Retina (tissue), 1 donor: ENCODE data around the gene NEDD4L.

Experiments
- DNase-seq: peaks from one replicate; pipeline ENCODE4 v3.0.0-alpha.2; 2016

Gene NEDD4L

GRCh38 chr18:58325494-58325893 lies 281.5 kb downstream of the NEDD4L start:
- no peak for DNase-seq

DNA sequence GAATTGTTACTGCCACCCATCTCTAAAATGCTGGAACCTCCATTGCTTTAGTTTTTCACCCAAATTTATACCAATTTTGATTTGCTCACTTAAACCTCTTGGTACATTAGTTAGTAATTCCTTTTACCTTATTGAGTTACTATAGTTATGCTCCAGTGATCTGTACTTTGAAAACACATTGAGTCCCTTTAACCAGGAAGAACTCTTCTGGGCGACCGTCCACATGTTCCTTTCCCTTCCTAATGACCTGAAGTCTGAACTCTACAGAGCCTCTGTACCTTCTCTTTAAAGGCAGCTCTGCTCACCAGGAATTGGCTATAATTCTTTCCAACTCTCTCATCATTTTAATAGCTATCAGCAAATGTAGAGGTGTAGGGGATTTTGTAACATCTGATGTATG lies 290.0 kb downstream of the NEDD4L start:
- no peak for DNase-seq

DNA sequence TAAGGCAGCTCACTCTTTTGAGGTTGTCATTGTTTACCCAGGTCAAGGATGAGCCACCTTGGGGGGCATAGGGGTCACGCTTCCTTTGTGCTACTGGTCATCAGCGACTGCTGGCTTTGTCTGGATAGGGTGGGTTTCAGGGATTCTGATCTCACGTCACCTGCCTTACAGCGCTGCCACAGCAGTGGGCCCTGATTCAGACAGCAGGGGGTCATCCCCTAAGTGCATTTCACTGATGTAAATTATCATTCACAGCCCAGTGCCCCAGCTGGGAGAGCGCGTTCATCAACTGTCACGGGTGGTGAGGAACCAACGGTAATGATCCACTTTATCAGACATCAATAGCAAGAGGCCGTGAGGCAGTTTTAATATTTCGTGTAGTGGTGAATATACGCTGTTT lies 291.2 kb downstream of the NEDD4L start:
- peak; percentile 75 for DNase-seq

GRCh38 chr18:58335821-58336220 lies 291.8 kb downstream of the NEDD4L start:
- no peak for DNase-seq

DNA sequence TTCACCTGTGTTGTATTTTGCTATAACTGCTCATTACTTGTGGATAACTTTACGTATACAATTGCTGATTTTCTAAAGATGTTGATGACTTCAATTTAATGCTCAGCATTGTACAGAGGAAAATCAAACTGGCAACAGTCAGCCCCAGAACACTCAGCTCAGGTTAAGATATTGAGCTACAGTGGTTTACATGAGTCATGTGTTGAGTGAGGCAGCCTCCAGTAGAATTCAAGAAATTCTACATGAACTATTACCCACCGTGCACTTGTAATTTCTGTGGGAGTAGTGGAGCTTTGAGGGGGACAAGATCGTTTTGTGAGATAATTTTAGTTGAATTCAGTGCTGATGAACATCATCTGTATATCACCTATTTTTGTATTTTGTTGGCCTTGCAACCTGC lies 292.6 kb downstream of the NEDD4L start:
- DNase-seq, result no peak

- DNase-seq, result no peak
Observed at GRCh38 chr18:58337285-58337684, 293.3 kb downstream of the NEDD4L start.

DNA sequence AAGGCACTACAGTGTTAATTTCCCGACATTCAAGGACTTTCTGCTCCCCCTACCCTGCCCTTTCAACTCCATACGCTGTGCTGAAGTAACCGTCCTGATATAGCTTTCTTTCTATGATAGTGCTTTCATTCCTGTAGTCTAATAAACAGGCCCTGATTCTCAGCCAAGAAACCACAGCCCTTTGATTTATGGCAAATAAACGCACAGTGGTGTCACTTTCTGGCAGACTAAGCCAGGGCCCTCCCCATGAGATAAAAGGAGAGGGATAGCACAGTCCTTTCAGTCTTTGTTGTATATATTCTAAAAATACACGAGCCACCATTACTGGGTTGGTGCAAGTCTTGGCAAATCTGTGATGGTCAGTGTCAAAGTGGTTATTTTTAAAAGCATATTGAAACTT lies 293.7 kb downstream of the NEDD4L start:
- DNase-seq, result no peak

GRCh38 chr18:58338141-58338540 lies 294.1 kb downstream of the NEDD4L start:
- no peak for DNase-seq

DNA sequence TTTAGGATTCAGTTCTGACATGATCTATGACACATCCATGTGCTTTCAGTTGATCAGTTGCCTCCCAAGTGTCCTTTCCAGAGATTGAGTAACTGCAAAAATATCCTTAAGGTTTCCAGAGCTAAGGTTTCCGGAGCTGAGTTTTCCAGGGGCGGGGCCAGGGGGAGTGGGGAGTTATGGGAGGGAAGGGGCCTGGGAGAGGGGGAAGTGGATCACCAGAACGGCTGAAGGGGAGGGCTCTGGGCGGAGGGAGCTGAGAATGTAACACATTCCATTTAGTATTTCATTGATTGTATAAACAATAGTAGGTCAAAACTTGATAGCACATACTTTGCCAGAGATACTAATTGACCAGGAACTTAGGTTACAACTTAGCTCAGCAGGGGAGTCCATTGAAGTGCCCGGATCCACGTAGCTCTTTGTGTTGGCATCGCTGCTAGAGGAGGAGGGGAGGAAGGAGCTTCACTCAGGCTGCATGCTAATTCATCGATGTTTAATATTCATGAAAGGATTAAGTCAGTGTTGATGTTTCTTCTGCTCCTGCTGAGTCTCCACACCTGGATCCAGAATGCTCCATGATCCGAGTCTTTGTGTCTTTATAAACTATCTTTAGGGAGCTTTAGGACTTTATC lies 295.1 kb downstream of the NEDD4L start:
- DNase-seq, result peak; percentile 53

DNA sequence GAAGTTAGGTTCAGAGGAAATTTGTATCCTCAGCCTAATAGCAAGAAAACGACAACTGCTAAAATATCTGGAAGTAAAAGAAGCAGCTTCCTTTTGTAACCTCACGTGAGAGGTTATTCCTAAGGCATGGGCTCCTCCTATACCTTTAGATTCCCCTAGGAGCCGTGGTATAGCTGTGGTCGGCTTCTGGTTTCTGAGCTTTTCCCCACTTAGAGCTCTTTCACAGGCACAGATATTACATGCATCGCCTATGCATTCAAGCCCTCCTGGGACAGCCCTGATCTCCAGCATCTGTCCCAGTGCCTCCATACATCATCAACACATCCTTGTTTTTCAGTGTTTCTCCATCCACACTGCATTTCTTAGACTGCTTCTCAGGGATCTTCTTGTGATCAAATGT lies 295.9 kb downstream of the NEDD4L start:
- peak; percentile 32 for DNase-seq

DNA sequence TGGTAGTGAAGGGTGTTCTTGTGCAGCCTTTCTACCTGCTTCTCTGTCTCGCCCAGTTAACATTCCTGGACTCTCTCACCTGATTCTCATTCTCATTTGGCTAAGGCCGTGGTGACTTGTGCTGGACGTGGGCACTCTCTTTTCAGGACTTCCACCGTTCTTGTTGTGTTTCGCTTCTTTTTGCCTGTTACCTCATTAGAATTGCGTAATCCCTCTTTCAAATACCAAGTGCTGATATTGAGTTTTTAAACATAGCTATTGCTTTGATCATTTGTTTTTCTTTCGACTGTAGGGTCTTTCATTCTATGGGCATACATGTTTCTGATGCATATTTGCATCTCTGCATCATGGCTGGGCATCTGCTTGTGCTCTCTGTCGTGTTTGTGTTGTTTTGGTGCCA lies 297.9 kb downstream of the NEDD4L start:
- DNase-seq, result no peak

DNA sequence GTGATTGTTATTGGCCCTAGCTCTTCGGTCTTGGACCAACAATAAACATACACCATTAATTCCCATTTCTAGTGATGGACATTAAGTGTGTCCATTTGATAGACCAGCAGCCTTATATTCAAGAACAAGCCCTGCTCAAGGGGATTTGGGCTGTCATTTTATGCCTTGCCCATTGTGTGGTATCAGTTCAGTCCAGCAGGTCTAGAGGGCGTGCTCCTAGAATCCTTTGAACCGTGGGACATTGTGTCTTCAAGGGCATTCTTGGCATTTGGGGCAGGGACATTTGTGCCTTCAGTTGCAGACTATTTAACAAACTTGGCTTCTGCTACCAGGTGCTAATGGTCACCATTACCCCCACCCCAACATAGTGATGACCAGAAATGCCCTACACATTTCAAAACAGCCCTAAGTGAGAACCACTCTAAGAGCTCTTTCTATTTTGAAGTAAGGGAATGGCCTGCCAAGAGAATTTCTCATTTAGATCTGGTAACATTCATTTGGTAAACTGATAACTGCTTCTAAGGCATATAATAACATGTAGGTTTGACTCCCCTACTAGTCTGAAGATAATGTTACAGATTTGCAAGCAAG lies 300.1 kb downstream of the NEDD4L start:
- no peak for DNase-seq

- peak; percentile 28 for DNase-seq
Observed at GRCh38 chr18:58344861-58345463, 300.9 kb downstream of the NEDD4L start.

DNA sequence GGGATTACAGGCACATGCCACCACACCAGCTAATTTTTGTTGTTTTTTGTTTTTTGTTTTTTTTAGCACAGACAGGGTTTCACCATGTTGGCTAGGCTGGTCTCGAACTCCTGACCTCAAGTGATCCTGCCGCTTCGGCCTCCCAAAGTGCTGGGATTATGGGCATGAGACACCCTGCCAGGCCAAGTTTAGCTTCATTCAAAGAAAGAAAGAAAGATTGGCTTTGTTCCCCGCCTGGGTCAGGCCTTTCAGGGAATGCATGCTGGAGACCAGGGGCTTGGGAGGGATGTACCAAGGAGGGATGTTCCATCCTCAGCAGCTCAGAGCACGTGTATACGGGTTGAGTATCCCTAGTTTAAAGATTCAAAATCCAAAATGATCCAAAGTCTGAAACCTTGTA lies 301.8 kb downstream of the NEDD4L start:
- no peak for DNase-seq

- DNase-seq, result no peak
Observed at GRCh38 chr18:58347135-58347534, 303.1 kb downstream of the NEDD4L start.

- no peak for DNase-seq
Observed at GRCh38 chr18:58348517-58348916, 304.5 kb downstream of the NEDD4L start.

DNA sequence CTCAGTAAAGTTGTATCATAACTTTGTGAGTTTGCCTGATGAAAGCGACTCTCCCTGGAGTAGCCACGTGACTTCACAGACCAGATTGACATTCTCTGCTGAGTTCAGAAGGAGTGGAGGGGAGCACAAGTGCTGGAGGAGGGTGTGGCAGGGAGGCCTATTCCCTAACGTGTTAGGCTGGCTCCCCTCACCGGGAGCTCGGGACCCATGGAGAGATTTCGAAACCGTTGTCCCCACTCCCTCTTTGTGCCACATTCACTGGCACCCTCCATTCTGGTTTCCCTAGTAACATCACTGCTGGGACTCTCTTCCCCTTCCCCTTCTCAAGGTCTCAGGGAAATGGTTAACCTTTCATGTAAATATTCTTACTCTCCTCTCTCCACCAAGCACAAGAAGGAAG lies 304.9 kb downstream of the NEDD4L start:
- no peak for DNase-seq

DNA sequence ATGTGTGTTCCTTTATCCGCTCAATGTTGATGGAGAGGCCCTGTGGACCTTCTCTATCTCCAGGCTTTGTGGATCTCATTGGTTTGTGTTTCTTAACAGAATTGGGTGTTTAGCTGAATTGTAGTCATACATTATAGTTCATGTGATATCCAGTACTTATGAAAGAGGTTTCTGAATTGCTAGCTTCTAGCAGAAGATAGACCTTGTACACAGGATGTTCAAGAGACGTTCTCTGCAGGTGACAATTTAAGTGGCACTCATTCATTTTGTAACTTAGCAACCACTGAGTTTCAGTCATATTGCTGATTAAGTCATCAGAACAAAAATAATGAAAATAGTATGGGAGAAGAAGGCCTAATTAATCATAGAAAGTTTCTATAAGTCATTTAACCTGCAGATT lies 305.6 kb downstream of the NEDD4L start:
- DNase-seq, result no peak

- DNase-seq, result no peak
Observed at GRCh38 chr18:58350526-58350925, 306.5 kb downstream of the NEDD4L start.

- no peak for DNase-seq
Observed at GRCh38 chr18:58351776-58352175, 307.8 kb downstream of the NEDD4L start.

DNA sequence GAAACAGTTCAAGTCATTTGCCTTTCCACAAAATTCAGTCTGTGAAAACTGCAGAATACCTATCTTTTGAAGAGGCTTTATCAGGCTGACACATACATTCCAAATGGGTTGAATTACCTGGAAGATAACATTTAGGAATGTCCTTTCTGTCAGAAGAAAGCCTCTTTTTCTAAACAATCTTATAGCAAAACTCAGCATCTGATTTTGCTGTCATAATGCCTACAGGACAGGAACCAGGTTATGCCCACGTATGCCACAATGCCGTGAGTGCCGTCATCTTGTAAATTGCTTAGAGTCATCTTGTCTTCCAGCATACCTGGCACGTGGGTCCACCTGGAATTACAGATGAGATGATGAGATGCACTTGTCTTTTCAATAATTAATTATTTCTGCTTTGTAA lies 309.6 kb downstream of the NEDD4L start:
- no peak for DNase-seq

DNA sequence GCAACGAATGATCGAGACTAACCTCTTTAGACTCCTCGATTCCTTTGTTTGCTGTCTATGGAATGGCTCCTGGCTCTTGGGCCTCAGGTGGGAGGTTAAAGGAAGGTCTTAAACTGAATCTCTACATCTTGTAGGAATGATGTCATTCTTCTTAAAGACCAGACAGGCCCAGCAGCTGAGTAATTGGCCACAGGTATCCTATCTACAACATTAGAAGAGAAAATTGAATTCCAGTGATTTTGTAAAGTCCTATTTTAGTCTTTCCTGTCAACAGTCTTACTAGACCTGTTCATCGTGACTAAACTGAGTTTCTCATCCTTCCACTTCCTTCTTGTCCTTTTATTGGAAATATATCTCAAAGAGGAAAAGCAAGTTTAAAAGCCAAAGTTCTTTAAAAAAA lies 310.0 kb downstream of the NEDD4L start:
- no peak for DNase-seq

- no peak for DNase-seq
Observed at GRCh38 chr18:58354791-58355190, 310.8 kb downstream of the NEDD4L start.

DNA sequence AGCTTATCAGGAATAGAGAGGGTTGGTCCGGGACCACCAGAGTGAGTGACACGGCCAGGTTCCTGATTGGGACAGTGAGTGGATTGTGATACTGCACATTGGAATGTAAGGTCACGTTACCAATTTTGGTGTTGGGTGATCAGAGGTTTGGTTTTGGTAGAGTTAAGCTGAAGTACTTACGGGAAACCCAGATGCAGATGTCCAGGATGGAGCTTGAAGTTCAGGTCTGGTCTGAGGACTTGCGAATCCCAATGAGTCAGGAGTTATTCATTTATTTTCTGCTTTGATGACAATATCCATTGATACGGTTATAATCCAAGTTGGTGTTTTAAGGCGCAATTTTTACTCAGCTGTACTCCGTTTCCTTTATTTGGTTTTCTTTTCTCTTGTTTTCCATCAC lies 311.2 kb downstream of the NEDD4L start:
- no peak for DNase-seq

DNA sequence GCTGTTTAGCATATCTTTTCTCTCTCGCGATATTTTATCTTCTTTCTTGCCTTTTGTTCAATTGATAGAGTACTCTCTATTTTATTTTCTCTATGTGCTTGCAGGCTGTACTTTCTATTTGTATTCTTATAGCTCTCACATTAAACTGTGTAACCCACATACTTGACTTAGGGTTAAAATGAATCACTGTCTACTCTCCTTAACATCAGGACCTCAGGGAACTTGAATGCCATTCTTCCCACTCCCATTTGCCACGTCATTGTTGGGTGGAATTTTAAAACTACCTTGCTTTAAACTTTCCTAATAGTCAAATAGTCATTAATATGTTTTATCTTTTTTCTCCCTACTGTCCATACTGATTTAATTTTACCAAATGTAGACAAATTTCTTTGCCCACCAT lies 315.2 kb downstream of the NEDD4L start:
- no peak for DNase-seq
